HG02852 (cell line): ENCODE results near the gene TBC1D4.

ENCODE experiments used
- ATAC-seq: cut with Tn5 transposase; IDR thresholded peaks from one replicate; pipeline ENCODE4 v1.9.1; 2021; ENCODE audit warnings: mild to moderate bottlenecking, moderate library complexity; ENCODE audit not compliant: unreplicated experiment

TBC1D4 gene

GRCh38 chr13:75482070-75482819 is at the start of gene TBC1D4:
Gene TBC1D4 (minus strand): TSS chr13:75482169. CDS start chr13:75481767, 402 bp downstream.
- peak; percentile 79 for ATAC-seq

- no peak for ATAC-seq
These were observed 48.6 kb upstream of the TBC1D4 start for GRCh38 chr13:75530549-75530961.

- no peak for ATAC-seq
These were observed 40.0 kb upstream of the TBC1D4 start for GRCh38 chr13:75521956-75522355.

GRCh38 chr13:75518439-75519088 is 36.6 kb upstream of the TBC1D4 start:
- no peak for ATAC-seq

- no peak for ATAC-seq
These were observed 32.4 kb upstream of the TBC1D4 start for GRCh38 chr13:75514080-75514995.

- ATAC-seq: no peak
These were observed 31.3 kb upstream of the TBC1D4 start for GRCh38 chr13:75513271-75513670.

- ATAC-seq: peak; percentile 89
These were observed 30.3 kb upstream of the TBC1D4 start for GRCh38 chr13:75512253-75512652.

GRCh38 chr13:75511051-75511625 is 29.2 kb upstream of the TBC1D4 start:
- no peak for ATAC-seq

- ATAC-seq: no peak
These were observed 26.1 kb upstream of the TBC1D4 start for GRCh38 chr13:75508002-75508548.

- no peak for ATAC-seq
These were observed 25.3 kb upstream of the TBC1D4 start for GRCh38 chr13:75507027-75508001.

- ATAC-seq: no peak
These were observed 24.0 kb upstream of the TBC1D4 start for GRCh38 chr13:75506018-75506417.

GRCh38 chr13:75505327-75505726 is 23.4 kb upstream of the TBC1D4 start:
- no peak for ATAC-seq

- ATAC-seq: no peak
These were observed 14.0 kb upstream of the TBC1D4 start for GRCh38 chr13:75495938-75496337.

- no peak for ATAC-seq
These were observed 12.5 kb upstream of the TBC1D4 start for GRCh38 chr13:75494491-75494890.

- ATAC-seq: no peak
These were observed 11.2 kb upstream of the TBC1D4 start for GRCh38 chr13:75493156-75493555.

- no peak for ATAC-seq
These were observed 10.4 kb upstream of the TBC1D4 start for GRCh38 chr13:75492389-75492788.

GRCh38 chr13:75491376-75491775 is 9.4 kb upstream of the TBC1D4 start:
- no peak for ATAC-seq

- ATAC-seq: peak; percentile 80
These were observed 7.7 kb upstream of the TBC1D4 start for GRCh38 chr13:75489502-75490263.
